ENCODE results near the gene MRPS21.

DNA sequence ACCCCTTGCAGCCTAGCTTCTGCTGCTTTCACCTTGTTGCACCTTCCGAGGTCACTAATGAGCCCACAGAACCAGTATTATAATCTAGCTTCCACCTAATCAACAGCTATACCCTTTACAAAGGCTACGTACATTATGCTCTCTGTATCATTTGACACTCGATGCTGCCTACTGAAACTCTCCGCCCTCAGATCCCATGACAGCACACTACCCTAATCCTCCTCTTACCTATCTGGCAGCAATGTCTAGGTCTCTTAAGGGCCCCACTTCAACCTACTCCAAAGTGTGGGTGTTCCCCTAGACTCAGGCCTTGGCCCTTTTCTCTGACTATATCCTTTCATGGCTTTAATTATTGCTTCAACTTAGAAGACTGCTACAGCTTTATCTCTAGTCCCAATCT lies 4.8 kb upstream of the MRPS21 start:
- TF ChIP-seq CTCF (IDR thresholded peaks at IDR 0.05; ENCODE audit: insufficient read depth, low read depth, low read length) (no peak), EZH2 (IDR thresholded peaks at IDR 0.05; ENCODE audit: insufficient read depth, low read length) (no peak)

All from astrocyte (in vitro differentiated cells and primary cell).